Activated naive CD8-positive, alpha-beta T cell treated with anti-CD3 and anti-CD28 coated beads, Interleukin-2, amount 10 ng/mL, durations not matched to agents 7 days and 5 days (primary cell): ENCODE measurements around the gene WDR44. TPM values are rescaled to one million over a fixed set of nuclear protein-coding genes. Genes with fewer than 3 reads are reported as not detected.

Experiments
- ATAC-seq: fragments of 150-1000 bp; cut with Tn5 transposase; one replicate; pipeline ENCODE4 v1.10.0; 2021; ENCODE audit warnings: low read depth, moderate library complexity
- POLR2A ChIA-PET: fragments of 350-600 bp; sonication (Branson Sonifier 250); formaldehyde crosslinking; loops from one replicate; lab custom pipeline; 2021; ENCODE audit warnings: antibody characterized with exemption; lab: Charles Lee
- DNase-seq: peaks from one replicate; pipeline ENCODE4 v3.0.0; 2021
- H3K27ac Mint-ChIP-seq: one replicate; pipeline ENCODE4 v1.8.0; 2022; ENCODE audit warnings: mild to moderate bottlenecking, mixed read lengths
- H3K27me3 Mint-ChIP-seq: one replicate; pipeline ENCODE4 v1.8.0; 2022; ENCODE audit warnings: mild to moderate bottlenecking, moderate library complexity, mixed read lengths
- H3K36me3 Mint-ChIP-seq: one replicate; pipeline ENCODE4 v1.8.0; 2021; ENCODE audit warnings: mild to moderate bottlenecking, mixed read lengths
- H3K4me1 Mint-ChIP-seq: one replicate; pipeline ENCODE4 v1.8.0; 2021; ENCODE audit warnings: mixed read lengths
- H3K4me3 Mint-ChIP-seq: one replicate; pipeline ENCODE4 v1.8.0; 2022; ENCODE audit warnings: mild to moderate bottlenecking, moderate library complexity, mixed read lengths
- H3K9me3 Mint-ChIP-seq: one replicate; pipeline ENCODE4 v1.8.0; 2021; ENCODE audit warnings: mixed read lengths
- total RNA-seq, 2 experiments: library from RNA; stranded (reverse); gene quantifications; one replicate each; pipeline ENCODE4 v1.2.3, GENCODE V29; 2021

Gene WDR44
- total RNA-seq, 2 experiments from 2014 or later: 22.7 to 23.1 TPM

DNA sequence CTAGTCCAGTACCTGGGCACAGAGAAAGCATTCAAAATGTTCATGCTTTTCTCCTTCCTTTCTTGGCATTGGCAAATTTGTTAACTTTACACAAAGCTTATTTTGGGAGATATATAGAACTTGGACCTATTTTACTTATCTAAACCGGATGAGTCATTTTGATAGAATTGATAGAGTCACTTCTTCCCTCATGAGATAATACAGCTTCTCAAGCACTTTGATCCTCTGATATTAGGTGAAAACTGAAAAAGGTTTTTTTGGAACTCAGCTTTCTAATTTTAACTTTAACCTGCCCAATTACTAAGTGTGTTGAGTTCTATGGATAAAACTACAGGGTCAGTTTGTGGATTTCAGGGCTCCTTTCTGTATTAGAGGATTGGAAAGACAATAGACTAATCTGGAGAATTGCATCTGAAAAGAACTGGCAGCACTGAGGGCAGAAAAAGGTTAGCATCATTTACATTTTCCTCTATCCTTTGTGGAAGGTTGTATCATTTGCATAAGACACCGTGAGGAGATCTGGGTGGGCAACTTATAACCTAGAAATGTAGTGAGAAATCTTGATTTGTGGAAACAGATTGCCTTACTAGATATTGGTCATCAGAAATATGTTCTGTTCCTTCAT lies 2.4 kb downstream of the WDR44 start:
- DNase-seq (no peak), ATAC-seq (no peak)
- no peaks in the 10 kb centered on the region for H3K9me3 Mint-ChIP-seq
- peak overlapping the region; percentile 98 for H3K4me3 Mint-ChIP-seq
- H3K36me3 Mint-ChIP-seq: no peaks in the 10 kb centered on the region
- H3K27me3 Mint-ChIP-seq: no peaks in the 10 kb centered on the region
- peak overlapping the region; percentile 97 for H3K27ac Mint-ChIP-seq
- H3K4me1 Mint-ChIP-seq: peaks cover 34% of the 10 kb centered on the region
- POLR2A ChIA-PET: interaction anchor here (0.5 to 3.0 kb wide), 2 partner anchors 148 to 1340 kb away, joined by 4 to 15 read pairs; partner anchors contain the start of gene DOCK11

GRCh38 chrX:118349188-118349587 lies 3.3 kb downstream of the WDR44 start:
- H3K4me3 Mint-ChIP-seq: no peak overlapping the region
- H3K27ac Mint-ChIP-seq: no peak overlapping the region
- DNase-seq (no peak), ATAC-seq (no peak)
- peaks cover 34% of the 10 kb centered on the region for H3K4me1 Mint-ChIP-seq
- H3K9me3 Mint-ChIP-seq: no peaks in the 10 kb centered on the region
- no peaks in the 10 kb centered on the region for H3K27me3 Mint-ChIP-seq
- POLR2A ChIA-PET: no interaction called here
- no peaks in the 10 kb centered on the region for H3K36me3 Mint-ChIP-seq

GRCh38 chrX:118350221-118350620 lies 4.3 kb downstream of the WDR44 start:
- no peak for ATAC-seq
- Mint-ChIP-seq H3K4me3 (peak overlapping the region; percentile 71), H3K36me3 (no peaks in the 10 kb centered on the region), H3K27ac (peak overlapping the region; percentile 10), H3K4me1 (peaks cover 37% of the 10 kb centered on the region), H3K27me3 (no peaks in the 10 kb centered on the region), H3K9me3 (no peaks in the 10 kb centered on the region)
- DNase-seq: no peak
- POLR2A ChIA-PET: no interaction called here

DNA sequence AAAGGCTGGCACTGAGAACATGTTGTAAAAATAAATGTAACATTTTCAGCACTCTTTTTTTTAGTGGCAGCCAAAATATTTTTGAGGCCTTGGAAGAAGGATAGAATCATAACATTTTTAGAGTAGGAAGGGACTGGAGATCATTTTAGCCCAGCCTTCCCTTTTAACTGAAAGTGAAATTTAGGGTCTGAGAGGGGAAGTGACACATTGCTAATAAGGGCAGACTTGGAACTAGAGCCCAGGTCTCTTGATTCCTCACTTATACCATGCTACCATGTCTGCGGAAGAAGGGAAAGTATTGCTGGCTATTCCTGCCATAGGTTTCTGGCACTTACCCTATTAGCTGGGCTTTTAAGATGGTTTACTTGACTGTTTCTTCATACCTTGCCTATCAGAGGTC lies 4.8 kb downstream of the WDR44 start:
- H3K36me3 Mint-ChIP-seq: no peaks in the 10 kb centered on the region
- ATAC-seq: no peak
- H3K27me3 Mint-ChIP-seq: no peaks in the 10 kb centered on the region
- H3K9me3 Mint-ChIP-seq: no peaks in the 10 kb centered on the region
- POLR2A ChIA-PET: no interaction called here
- H3K4me1 Mint-ChIP-seq: peaks cover 37% of the 10 kb centered on the region
- H3K4me3 Mint-ChIP-seq: peak overlapping the region; percentile 71
- DNase-seq: no peak
- peak overlapping the region; percentile 10 for H3K27ac Mint-ChIP-seq

DNA sequence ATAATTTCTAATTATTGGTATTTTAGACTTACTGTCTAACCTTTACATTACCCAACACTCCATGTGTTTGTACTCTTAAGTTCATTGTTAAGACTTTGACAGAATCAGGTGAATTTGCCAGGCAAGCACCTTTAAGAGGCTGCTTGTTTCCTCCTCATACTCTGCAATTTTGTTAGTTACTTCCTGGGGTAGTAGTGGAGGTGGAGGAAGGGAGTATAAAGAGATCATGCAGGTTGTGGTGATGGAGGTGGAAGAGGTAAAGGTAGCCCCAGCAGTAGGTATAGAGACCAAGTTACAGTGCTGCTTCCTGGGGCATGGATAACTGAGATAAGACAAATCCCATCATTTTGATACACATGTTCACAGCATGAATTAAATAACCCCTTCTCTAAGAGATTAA lies 6.7 kb downstream of the WDR44 start:
- Mint-ChIP-seq H3K36me3 (no peaks in the 10 kb centered on the region), H3K27ac (peak overlapping the region; percentile 31), H3K4me1 (peaks cover 37% of the 10 kb centered on the region), H3K4me3 (no peak overlapping the region), H3K9me3 (no peaks in the 10 kb centered on the region), H3K27me3 (no peaks in the 10 kb centered on the region)
- POLR2A ChIA-PET: no interaction called here
- DNase-seq (no peak), ATAC-seq (no peak)

GRCh38 chrX:118353081-118353850 lies 7.4 kb downstream of the WDR44 start:
- ATAC-seq: no peak
- POLR2A ChIA-PET: no interaction called here
- Mint-ChIP-seq H3K4me3 (no peak overlapping the region), H3K9me3 (no peaks in the 10 kb centered on the region), H3K4me1 (peaks cover 33% of the 10 kb centered on the region), H3K27me3 (no peaks in the 10 kb centered on the region), H3K36me3 (no peaks in the 10 kb centered on the region), H3K27ac (peak overlapping the region; percentile 21)
- DNase-seq: no peak

DNA sequence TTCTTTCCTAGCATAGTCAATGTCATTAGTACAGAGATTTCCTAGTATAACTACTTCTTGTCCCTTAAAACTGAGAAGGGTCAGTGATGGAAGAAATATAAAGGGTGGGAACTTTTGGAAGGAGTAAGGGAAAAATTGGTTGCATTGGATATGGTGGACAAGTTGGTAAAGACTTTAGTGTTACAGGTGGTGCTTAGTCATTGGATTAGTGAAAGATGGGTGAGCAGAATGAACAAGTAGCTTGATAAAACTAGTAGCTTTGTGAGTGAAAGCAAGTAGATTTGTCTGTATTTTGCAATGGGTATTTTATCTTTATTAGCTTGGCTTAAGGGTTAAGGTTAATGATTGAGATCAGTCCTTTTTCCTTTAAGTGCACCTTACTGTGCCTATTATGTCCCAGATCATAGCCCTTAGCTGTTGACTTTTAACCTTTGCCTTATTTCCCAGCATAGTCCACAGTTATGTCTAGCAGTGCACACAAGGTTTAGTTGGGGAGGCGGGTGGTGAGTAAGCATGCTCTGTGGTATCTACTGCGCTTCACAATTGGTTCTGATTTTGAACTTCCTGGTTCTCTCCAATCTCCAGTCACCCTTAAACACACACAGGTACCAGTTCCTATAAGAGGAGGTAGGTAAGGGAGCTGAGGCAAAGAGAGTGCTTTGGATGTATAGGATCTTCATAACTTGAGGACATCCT lies 9.5 kb downstream of the WDR44 start:
- POLR2A ChIA-PET: no interaction called here
- no peaks in the 10 kb centered on the region for H3K9me3 Mint-ChIP-seq
- no peak overlapping the region for H3K27ac Mint-ChIP-seq
- H3K36me3 Mint-ChIP-seq: no peaks in the 10 kb centered on the region
- H3K4me3 Mint-ChIP-seq: no peak overlapping the region
- DNase-seq: no peak
- no peak for ATAC-seq
- H3K27me3 Mint-ChIP-seq: no peaks in the 10 kb centered on the region
- peaks cover 22% of the 10 kb centered on the region for H3K4me1 Mint-ChIP-seq

DNA sequence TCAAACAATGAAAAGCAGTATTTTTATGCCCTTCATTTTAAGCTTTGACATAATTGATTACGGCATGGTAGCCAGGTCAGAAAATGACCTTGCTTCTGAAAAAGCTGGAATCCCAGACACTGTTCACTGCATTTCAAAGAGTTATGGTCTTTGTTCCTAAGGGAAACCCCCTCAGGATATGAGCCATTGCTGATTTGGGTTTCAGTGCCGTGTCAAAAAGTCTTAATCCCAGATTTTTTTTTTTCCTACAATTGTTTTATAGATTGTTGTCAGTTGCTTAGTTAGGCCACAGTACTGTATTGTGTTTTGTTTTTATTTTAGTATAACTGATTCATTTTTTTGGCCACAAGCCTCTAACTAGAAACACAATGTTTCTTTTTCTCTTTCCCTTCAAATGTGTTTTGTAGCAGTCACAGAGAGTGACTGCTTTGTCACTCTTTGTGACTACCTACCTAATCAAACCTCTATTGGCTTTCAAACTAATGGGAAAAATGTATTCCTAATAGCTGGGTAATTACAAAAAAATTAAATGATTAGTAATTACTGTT lies 10.3 kb downstream of the WDR44 start:
- ATAC-seq (no peak), DNase-seq (no peak)
- no peak overlapping the region for H3K4me3 Mint-ChIP-seq
- H3K4me1 Mint-ChIP-seq: peaks cover 25% of the 10 kb centered on the region
- no peaks in the 10 kb centered on the region for H3K9me3 Mint-ChIP-seq
- POLR2A ChIA-PET: no interaction called here
- no peaks in the 10 kb centered on the region for H3K36me3 Mint-ChIP-seq
- H3K27ac Mint-ChIP-seq: no peak overlapping the region
- H3K27me3 Mint-ChIP-seq: no peaks in the 10 kb centered on the region

DNA sequence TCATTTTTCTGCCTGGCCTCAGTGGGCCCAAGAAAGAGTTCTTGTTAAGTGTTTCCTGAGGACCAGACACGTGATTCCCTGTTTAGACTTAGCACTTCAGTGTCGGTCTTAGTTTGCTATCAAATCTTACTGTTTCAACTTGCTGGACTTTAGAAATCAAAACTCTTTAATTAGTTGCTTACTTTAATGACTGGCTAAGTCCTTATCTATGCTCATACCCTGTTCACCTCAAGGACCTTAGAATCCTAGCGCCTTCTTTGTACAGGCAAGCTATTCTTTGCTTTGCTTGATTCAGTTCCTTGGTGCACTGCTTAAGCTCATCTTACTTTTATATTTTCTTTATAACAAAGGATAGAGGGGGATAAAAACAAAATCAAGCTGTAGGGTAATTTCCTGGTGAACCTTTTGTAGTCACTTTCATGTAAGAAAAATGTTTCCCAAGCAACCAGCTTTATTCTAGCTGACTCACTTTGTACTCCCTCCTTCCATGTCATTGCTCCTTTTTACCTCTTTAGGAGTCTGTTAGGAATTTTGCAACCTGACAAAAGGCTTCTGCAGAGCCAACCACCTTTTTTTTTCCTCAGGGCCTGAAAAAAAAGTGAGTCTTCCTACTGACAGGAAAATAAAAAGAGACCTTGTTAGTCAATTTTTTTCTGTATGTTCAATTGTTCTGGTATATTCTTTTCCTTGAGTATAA lies 14.7 kb downstream of the WDR44 start:
- DNase-seq (no peak), ATAC-seq (no peak)
- Mint-ChIP-seq H3K27ac (no peak overlapping the region), H3K9me3 (no peaks in the 10 kb centered on the region), H3K27me3 (no peaks in the 10 kb centered on the region), H3K4me3 (no peak overlapping the region), H3K36me3 (no peaks in the 10 kb centered on the region), H3K4me1 (peaks cover 13% of the 10 kb centered on the region)
- POLR2A ChIA-PET: no interaction called here

DNA sequence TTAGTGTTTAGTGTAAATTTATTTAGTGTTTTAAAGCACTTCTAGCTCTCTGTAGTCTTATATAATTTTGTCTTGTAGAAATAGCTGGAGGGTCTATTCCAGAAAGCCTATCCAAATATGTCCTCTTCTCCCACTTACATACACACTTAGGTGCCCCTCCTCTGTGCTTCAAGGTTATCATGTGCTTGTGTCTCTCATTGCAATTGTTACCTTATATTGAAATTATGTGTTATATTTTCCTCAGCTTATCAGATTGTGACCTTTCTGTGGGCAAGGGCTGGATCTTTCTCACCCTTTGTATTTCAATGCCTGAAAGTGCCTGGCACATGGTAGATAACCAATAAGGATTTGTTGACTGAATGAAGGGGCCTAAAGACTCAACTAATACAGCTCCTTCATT lies 18.4 kb downstream of the WDR44 start:
- ATAC-seq (no peak), DNase-seq (no peak)
- Mint-ChIP-seq H3K27ac (no peak overlapping the region), H3K36me3 (peaks cover 5% of the 10 kb centered on the region), H3K4me1 (peaks cover 12% of the 10 kb centered on the region), H3K9me3 (no peaks in the 10 kb centered on the region), H3K27me3 (no peaks in the 10 kb centered on the region), H3K4me3 (no peak overlapping the region)
- POLR2A ChIA-PET: no interaction called here

DNA sequence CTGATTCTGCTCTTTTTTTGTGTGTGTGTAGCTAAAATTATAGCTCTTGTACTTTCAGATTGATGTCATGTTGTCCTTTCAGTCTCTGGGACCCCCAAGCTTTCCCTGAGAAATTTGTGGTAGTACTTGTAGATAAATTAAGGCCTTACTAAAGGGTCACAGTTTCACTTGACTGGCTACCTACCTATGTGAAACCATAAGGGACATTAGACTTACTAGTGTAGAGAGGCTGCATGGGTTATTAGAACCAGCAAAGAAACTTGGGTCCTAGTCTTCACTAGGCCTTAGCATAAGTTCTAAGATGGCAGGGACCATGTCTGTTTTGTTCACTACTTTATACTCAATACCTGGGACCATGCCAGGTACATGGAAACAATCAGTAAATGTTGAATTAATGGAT lies 21.4 kb downstream of the WDR44 start:
- H3K9me3 Mint-ChIP-seq: no peaks in the 10 kb centered on the region
- no peaks in the 10 kb centered on the region for H3K27me3 Mint-ChIP-seq
- peaks cover 5% of the 10 kb centered on the region for H3K36me3 Mint-ChIP-seq
- no peak overlapping the region for H3K4me3 Mint-ChIP-seq
- POLR2A ChIA-PET: no interaction called here
- H3K27ac Mint-ChIP-seq: no peak overlapping the region
- peaks cover 4% of the 10 kb centered on the region for H3K4me1 Mint-ChIP-seq
- no peak for ATAC-seq
- no peak for DNase-seq

GRCh38 chrX:118368398-118368797 lies 22.5 kb downstream of the WDR44 start:
- POLR2A ChIA-PET: no interaction called here
- Mint-ChIP-seq H3K36me3 (peaks cover 5% of the 10 kb centered on the region), H3K27me3 (no peaks in the 10 kb centered on the region), H3K9me3 (no peaks in the 10 kb centered on the region), H3K4me3 (no peak overlapping the region), H3K4me1 (peaks cover 4% of the 10 kb centered on the region), H3K27ac (no peak overlapping the region)
- no peak for DNase-seq
- ATAC-seq: no peak

- peaks cover 5% of the 10 kb centered on the region for H3K36me3 Mint-ChIP-seq
- no peaks in the 10 kb centered on the region for H3K27me3 Mint-ChIP-seq
- no peak for ATAC-seq
- H3K4me1 Mint-ChIP-seq: no peaks in the 10 kb centered on the region
- POLR2A ChIA-PET: no interaction called here
- no peak overlapping the region for H3K4me3 Mint-ChIP-seq
- no peaks in the 10 kb centered on the region for H3K9me3 Mint-ChIP-seq
- DNase-seq: no peak
- H3K27ac Mint-ChIP-seq: no peak overlapping the region
These were observed 25.2 kb downstream of the WDR44 start for GRCh38 chrX:118370921-118371624.
